Stimulated activated CD4-positive, alpha-beta T cell treated with anti-CD3 and anti-CD28 coated beads, Interleukin-4, amount 100 ng/mL, for 24 hours (primary cell): ENCODE data around the gene LIN7C.
"Not testable (repeated sequence)": the region's sequence is repeated elsewhere in the genome, so short reads cannot be mapped to it uniquely, and the experiment has no call there.

ENCODE experiments used
- DNase-seq: peaks from one replicate; pipeline ENCODE4 v3.0.0-alpha.2; 2020

LIN7C gene

DNA sequence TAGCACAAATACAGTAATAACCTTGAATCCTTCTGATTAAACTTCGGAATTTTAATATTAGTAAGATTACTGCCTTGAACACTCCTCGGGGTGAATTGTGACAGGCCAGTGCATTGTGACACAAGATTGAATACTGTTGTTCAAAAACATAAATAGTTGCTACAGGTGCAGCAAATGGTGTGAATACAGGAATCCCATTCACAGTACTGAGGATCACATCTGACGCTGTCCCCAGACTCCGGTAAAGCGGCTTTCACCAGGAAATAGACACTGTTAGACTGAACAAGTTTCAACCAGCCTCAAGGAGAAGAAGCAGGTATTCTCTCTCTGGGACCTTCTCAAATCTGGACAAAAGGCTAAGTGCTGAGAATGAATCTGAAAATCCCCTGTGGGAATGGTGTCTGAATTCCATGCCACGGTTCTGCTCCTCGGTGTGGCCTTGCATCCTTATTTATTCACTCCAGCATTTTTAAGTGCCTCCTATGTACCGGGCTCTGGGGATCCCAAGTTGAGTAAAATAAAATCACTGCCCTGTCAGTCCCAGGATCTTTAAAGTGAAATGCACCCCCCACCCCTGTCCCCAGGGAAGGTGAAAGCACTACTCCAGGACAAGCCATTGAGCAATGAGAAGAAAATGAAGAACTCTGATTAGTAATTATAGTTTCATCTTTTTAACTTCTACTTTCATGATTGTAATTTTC, 37.4 kb downstream of the LIN7C start:
- no peak for DNase-seq

DNA sequence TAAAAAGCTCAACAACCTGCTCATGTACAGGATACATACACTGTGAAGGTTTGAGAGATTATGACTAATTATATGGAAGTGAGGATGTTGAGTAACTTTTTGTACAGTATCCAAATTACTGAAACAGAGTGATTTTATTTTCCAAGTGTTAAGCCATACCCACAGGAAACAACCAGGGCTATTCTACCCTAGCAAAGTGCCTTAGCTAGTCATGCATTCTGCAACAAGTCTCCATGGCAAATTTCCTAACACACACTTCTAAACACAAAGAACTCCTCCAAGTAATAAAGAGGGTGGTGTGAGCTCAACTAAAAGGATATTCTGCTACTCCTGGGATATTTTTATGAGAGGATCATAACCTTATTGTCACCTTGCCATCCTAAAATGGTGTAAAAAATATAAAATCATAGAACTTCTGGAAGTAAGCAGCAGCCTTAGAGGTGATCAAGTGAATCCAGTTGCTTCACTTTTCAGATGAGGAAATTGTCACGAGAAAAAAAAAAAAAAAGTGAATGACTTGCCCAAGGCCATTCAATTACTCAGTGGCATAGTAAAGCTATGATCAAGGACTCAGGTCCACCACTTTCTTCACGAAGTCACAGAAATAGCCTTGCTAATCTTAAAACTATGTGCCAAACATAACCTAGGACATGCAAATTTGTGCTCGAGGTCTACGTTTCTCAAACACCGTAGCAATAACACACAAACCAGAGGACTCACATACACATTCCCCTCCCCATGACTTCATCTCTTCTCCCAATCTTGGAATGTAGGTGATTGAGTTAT, 38.2 kb downstream of the LIN7C start:
- DNase-seq: no peak

DNA sequence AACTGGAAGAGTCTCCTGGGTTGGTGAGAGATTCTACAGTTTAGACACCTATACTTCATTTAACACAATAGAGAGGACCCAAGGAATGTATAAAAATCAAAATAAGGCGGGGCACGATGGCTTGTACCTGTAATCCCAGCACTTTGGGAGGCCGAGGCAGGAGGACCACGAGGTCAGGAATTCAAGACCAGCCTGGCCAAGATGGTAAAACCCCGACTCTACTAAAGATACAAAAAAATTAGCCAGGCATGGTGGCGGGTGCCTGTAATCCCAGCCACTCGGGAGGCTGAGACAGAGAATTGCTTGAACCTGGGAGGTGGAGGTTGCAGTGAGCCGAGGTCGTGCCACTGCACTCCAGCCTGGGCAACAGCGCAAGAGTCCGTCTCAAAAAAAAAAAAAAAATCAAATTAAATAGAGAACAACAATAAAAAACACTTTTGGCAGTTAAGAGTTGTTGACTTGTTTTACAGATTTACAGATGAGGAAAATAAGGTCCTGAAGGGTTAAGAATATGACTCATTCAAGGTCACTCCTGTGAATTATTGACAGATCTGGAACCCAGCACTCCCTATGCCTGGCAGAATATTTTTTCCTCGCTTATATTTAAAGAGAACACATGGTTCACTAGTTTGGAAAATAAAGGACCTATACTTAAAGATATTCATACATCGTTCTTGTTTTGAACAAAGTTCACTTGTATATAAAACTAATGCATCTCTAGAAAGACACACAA, 39.2 kb downstream of the LIN7C start:
- no peak for DNase-seq

DNA sequence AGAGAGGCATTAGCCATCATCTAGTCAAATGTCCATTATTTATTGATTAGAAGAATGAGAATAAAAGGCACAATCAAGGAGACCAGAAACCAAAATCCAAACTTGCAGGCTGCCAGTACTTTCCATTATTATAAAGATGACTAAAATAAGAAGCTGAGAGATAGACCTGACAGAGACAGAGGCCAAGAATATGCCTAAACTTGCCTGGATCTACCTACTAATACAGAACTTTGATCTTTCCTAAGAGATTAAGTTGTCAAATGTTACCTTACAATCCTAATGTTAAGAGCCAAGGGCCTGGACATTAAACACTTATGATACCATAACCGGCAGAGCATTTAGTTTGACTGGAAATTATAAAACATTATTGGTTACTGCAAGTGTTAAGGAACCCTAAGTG, 40.2 kb downstream of the LIN7C start:
- DNase-seq: no peak

DNA sequence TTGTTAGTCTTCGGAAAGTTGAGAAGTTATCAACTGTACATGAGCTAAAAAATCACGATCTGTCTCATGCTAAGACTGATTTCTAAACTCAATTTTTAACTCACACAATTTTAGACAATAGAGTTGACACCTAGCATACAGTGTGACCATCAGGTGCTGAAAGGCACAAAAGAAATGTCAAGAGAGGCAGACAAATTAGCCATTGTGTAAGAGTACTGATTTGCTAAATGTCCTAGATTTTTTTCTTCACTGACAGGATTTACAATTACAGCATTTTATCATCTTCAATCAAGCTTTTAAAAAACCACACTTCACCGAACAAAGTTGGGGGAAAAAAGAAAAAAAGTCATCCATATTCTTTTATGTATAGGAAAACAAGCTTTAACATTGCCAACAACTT, 40.9 kb downstream of the LIN7C start:
- DNase-seq: no peak

DNA sequence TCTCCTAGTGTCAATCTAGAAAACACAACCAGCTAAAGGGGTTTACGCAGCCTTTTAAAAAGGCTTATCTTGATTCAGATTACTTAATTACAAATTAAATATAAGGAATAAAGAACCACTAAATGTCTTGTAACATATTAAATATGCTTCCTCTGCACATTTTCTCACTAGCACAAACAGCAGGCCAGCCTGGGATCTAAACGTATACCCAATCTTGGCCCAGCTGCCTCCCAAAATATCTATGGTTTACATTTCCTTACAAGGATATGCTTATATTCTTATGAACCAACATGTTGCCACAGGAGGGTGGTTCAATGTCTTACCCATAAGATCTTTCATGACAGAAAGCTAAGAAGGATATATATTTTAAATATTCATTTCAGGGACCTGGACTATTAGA, 41.7 kb downstream of the LIN7C start:
- DNase-seq: no peak

DNA sequence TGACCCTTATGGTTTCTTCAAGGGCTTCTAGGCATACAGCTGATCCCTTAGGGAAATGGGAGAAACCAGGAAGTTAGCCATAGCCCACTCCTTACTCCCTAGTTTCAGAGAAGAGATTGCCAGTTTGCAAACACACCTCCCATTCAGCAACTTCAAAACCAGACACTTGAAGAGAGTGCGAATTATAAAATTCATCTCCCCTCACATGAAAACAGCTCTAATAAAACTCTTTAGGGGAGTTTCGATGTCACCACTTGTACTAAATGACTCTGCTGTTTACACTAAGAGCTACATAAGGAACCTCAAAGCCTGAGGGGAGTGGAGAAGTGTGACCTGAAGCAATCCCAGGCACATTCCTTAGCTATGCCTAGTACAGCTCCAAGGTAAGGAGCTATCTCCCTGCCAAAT, 42.3 kb downstream of the LIN7C start:
- DNase-seq: no peak

DNA sequence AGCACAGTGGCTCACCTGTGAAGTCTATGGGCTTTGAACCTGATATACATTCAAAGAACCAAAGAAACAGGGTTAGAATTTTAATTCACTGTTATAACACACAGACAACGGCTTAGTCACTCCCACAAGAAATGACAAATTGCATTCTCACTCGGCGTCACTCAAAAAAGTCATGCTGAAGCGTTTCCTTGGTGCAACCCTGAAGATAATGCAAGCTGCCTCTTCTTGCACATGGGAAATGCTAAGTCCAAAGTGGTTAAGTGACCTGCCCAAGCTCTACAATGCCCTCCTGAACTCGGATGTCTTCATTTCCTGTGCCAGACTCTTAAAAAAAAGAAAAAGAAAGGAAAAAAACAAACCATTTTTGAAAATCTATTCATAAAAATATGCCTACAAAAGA, 44.0 kb downstream of the LIN7C start:
- DNase-seq: no peak

DNA sequence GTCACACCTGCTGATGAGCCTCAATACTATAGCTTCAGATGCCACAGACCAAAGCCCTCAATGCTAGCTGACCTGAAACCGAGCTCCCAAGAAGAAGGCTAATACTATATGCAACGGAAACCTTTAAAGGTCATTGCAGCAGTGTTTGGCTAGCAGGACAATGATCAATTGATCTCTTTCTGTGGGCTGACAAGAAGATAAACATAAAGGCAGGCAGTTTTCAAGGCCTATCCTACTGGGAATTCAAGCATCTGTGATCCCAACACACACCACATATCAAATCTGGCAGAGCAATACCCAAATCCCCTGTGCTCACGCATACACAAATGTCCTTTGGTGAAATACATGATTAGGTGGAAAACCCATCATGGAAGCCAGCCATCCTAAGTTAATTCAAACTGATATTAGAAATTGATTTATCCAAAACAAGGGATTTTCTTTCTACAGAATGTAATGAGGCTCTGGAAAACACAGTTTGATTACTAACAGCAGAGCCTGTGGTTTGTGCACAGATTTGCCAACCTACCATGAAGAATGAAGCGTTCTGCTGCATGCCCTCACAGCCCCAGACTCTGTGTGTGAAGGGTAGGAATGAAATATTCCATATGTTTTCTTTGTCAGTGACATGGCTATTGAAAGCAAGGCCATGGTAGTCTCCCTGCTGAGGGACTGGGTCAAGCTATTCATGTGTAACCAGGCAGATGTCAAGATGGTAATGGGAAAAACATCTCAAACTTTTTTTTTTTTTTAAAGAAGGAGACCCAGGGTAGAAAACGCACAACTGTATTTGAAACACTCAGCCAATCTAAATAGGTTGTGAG, 46.2 kb downstream of the LIN7C start:
- no peak for DNase-seq

DNA sequence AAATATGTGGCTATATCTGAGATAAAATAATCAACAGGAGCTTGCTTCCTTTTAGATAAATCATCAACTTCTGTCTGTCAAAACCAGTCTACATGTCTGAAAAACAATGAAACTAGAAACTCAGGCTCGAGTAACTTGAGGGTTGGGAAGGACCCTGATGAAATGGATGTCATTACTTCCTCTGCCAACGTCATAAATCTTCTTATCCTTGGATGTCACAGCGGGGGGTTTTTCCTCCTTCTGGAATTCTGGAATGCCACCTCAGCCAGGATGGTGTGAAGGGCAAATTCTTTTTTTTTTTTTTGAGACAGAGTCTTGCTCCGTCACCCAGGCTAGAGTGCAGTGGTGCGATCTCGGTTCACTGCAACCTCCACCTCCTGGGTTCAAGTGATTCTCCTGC, 47.4 kb downstream of the LIN7C start:
- DNase-seq: no peak

DNA sequence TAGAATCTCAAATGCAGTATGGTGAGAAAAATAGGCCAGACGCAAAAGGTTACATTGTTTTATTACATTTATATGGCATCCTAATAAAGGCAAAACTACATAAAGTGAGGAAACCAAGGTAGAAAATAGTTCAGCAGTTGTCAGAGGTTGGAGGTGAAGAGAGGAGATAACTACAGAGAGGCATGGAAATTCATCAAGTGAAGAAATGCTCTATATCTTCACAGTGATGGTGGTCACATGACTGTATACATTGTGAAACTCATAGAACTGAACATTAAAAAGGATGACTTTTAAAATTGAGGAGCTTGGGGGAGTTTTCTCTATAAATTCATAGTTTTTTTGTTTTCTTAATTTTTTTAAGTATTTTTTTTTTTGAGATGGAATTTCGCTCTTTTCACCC, 48.4 kb downstream of the LIN7C start:
- DNase-seq: no peak

DNA sequence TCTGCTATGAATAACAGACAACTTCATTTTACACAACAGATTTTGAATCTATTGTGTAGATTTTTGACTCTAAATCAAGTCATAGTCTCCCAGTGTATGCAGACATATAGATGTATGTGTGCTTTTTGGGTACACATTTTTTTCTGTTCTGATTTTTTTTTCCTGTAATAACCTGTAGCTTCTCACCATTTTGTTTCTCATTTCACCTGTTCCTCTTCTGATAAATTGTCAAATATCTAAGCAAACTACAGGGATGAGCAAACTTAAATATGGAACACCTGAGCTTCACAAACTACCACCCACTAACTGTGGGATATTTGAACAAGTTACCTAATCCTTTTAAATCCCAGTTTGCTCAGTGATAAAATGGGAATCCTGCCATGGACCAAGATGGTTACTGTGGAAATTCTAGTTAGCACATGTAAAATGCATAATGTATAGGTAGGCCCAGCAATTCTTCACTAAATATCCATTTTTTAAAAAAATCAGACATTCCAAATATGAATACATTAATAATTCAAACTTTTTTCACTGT, 49.7 kb downstream of the LIN7C start:
- no peak for DNase-seq

DNA sequence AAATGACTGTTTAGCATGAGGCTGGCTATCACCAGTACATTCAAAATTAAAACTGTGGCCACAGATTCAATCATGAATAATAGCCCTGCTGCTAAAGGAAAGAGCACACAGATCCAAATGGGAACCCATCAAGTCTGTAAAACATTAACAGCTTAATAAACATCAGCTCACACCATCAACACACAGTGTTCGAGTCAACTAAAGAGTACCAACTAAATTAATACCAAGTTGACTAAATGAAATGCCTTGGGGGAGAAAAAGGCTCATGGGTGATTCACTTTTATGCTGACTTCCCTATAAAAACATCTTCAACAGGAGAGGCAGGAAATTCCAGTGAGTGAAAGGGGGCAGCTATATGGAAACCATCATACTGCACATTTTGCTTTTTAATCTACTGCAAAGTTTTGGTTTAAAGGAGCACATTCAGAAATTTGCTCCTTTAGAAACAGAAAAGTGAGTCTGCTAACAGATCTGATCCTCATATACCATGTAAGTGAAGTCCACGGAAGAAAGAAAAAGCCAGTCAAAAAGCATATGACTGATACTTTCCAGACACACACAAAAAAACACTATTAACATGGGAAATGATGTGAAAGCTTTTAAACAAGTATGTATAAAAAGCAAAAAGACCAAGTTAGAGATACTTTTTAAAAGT, 50.3 kb downstream of the LIN7C start:
- no peak for DNase-seq

DNA sequence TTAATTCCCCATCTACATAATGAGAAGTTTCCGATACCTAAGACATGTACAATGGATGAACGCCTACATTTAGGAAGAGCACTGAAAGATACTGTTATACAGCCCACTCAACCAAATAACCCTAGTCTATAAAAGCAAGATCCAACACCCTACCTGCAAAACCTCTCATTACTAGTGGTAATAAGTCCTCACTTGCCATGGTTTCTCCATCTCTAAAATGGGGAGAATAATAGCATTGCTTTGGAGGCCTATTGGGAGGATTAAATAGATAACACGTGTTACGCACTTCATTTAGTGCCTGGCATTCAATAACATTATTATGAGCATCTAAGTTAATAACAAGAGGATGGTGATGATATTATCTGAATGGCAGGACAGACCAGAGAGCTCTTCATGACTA, 50.9 kb downstream of the LIN7C start:
- no peak for DNase-seq

DNA sequence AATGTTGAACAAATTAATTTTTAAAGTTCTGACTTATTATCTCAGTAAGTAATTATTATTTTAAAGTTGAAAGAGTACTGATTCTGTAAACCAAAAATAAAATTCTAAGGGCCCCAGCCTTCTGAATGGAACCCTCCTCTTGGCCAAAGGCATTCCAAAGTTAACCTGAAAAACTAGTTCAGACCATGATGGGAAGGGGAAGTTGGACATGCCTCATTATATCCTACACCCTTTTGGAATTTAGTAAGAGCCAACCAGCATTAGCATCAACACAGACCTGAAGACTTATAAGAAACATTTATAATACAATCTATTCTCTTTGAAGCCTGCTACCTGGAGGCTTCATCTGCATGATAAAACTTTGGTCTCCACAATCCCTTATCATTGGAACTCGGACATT, 52.9 kb downstream of the LIN7C start:
- no peak for DNase-seq

DNA sequence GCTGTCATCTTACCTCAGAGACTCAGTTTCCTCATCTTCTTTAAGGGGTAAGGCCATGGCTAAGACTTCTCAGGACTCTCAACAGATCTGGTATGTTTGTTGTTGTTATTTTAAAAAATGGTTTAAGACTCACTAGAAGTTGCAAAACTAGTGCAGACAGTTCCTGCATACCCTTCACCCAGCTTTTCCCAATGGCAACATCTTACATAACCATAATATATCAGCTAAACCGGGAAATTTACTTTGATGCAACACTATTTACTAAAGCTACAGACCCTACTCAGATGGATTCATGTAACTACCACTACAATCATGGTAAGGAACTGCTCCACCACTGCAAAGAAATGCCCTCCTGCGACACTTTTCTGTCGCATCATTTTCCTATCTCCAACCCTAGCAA, 54.4 kb downstream of the LIN7C start:
- no peak for DNase-seq

DNA sequence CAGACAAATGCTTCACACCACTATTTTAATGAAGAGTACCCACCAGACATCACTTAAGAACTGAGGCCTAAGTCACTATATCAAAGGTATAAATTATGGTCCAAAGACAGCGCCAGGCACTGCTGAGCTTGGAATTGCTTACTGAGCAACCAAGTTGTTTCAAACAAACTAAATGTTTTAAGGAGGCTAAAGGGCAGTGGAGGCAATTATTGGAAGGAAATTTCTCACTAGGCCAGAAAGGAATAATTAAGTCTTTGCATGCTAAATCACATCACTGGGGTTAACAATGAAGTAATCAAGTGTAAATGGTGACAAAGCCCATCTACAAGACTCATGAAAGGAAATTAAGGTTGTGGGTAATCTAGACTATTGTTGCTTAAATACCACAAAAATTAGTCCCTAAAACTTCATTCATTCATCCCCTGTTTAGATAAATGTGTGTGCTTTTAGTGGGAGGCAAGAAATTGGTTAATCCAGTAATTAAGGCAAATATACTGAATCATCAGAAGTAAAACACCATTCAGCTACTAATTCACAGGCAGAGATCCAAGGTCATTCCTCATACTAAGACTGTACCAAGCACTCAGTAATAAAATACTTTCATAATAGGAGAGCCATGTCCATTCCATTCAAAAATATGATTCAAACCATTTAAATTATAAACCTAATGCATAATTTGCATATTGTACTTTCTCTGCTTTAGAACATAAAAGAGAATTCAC, 55.2 kb downstream of the LIN7C start:
- DNase-seq: no peak

DNA sequence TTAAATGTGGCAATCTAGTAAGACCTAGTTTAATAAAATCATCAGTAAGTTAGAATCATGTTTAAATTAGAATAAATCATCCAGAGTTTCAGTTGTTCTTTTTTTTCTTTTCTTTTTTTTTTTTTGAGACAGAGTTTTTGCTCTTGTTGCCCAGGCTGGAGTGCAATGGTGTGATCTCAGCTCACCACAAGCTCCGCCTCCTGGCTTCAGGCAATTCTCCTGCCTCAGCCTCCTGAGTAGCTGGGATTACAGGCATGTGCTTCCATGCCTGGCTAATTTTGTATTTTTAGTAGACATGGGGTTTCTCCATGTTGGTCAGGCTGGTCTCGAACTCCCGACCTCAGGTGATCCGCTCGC, 58.4 kb downstream of the LIN7C start:
- DNase-seq: not testable (repeated sequence)

DNA sequence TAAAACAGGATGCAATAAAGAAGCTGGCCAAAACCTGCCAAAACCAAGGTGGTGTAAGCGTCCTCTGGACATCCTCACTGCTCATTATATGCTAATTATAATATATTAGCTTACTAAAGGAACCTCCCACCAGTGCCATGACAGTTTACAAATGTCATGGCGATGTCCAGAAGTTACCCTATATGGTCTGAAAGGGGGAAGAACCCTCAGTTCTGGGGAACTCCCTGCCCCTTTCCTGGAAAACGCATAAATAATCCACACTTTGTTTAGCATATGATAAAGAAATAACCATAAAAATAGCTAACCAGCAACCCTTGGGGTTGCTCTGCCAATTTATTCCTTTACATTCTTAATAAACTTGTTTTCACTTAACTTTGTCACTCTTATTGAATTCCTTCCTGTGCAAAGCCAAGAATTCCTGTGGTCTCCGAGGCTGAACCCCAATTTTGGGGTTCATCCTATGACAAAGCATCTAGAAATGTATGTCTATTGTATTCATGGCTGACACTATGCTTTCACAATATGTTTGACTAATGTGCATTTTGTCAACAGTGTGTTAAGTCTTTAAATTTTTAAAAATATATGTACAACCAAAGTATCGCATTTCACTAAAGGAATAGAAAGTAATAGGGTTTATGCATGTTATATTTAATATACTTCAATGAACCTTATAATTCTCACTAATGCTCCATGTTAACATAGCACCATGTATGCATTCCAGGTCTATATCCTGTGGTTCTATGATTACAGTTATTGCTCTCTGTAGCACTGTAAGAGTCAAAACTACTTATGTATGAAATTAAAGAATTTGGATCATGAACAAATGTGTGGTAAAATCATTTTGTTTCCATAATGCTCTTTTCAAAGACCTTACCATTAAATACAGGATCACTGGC, 59.0 kb downstream of the LIN7C start:
- DNase-seq: no peak

DNA sequence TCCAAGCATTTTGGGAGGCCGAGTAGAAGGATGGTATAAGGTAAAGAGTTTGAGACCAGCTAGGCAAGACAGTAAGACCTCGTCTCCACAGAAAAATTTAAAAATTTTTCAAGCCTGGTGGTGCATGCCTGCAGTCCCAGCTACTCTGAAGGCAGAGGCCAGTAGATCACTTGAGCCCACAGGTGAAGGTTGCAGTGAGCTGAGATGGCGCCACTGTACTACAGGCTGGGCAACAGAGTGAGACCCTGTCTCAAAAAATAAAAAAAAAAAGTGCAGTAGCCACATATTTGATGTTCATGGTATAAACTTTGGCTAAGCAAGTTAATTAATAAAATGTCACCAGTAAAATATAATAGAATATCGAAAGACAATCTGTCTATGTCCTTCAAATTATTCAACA, 60.9 kb downstream of the LIN7C start:
- no peak for DNase-seq

DNA sequence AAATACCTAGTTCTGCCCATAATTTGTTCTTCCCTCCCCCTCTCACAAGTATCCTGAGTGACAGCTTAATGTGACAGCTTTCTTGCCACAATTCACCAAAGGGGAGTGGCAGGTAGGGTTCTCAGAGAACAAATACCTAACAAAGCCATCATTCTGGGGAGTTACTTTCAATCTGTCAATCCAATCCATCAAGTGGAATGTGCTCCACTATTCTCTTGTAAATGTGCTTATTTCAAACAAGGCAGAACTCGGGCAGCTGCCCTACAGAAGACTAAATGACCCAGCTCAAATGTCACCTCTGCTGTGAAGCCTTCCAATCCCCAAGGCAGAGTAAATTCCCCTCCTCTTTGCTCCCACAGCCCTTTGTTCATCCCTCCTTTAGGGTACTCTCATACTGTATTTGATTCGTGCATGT, 61.8 kb downstream of the LIN7C start:
- DNase-seq: no peak
